DOHH2 (cell line): ENCODE data around the gene ARL14EP.

Experiments
- H3F3A ChIP-seq: fragments of 200-600 bp; sonication (generic), shearing (Covaris generic); 2 replicates; pipeline ENCODE4 v1.6.0; 2016; ENCODE audit warnings: antibody characterized with exemption, mild to moderate bottlenecking; ENCODE audit not compliant: control insufficient read depth, insufficient read depth
- H3K27ac ChIP-seq: fragments of 200-600 bp; sonication (generic); 2 replicates; pipeline ENCODE4 v1.5.1; 2014; ENCODE audit warnings: low read depth, mild to moderate bottlenecking, low read length, moderate library complexity
- H3K27me3 ChIP-seq: fragments of 200-600 bp; sonication (generic); 2 replicates; pipeline ENCODE4 v1.6.1; 2014; ENCODE audit warnings: mild to moderate bottlenecking, low read length, mixed read lengths; ENCODE audit not compliant: control insufficient read depth
- H3K36me3 ChIP-seq: fragments of 200-600 bp; sonication (generic); 2 replicates; pipeline ENCODE4 v1.6.1; 2014; ENCODE audit warnings: mild to moderate bottlenecking, low read length, moderate library complexity, mixed read lengths; ENCODE audit not compliant: control insufficient read depth
- H3K4me1 ChIP-seq: fragments of 200-600 bp; sonication (generic); 2 replicates; pipeline ENCODE4 v1.6.1; 2014; ENCODE audit warnings: mild to moderate bottlenecking, low read length, mixed read lengths; ENCODE audit not compliant: control insufficient read depth
- H3K4me2 ChIP-seq: fragments of 200-600 bp; sonication (generic); 2 replicates; pipeline ENCODE4 v1.6.0; 2014; ENCODE audit warnings: mild to moderate bottlenecking, low read length, moderate library complexity
- H3K4me3 ChIP-seq: fragments of 200-600 bp; sonication (generic); 2 replicates; pipeline ENCODE4 v1.5.1; 2014; ENCODE audit warnings: mild to moderate bottlenecking, low read length, mixed read lengths
- H3K79me2 ChIP-seq: fragments of 200-600 bp; sonication (generic); 2 replicates; pipeline ENCODE4 v1.6.1; 2014; ENCODE audit warnings: mild to moderate bottlenecking, low read length, mixed read lengths; ENCODE audit not compliant: control insufficient read depth
- H3K9me2 ChIP-seq: fragments of 200-600 bp; sonication (generic); replicated peaks from 2 replicates; pipeline ENCODE4 v1.6.1; 2014; ENCODE audit warnings: mild to moderate bottlenecking, low read length, mixed read lengths; ENCODE audit not compliant: control insufficient read depth
- H3K9me3 ChIP-seq: fragments of 200-600 bp; sonication (generic); 2 replicates; pipeline ENCODE4 v1.6.1; 2014; ENCODE audit warnings: antibody characterized with exemption, low read length, mixed read lengths; ENCODE audit not compliant: control insufficient read depth, insufficient read depth
- H4K20me1 ChIP-seq: fragments of 200-600 bp; sonication (generic); 2 replicates; pipeline ENCODE4 v1.6.0; 2014; ENCODE audit warnings: low read depth, mild to moderate bottlenecking, antibody characterized with exemption, low read length, moderate library complexity; ENCODE audit not compliant: control insufficient read depth, insufficient read depth
- EZH2phosphoT487 ChIP-seq: fragments of 200-600 bp; sonication (generic); IDR thresholded peaks from 2 replicates; pipeline ENCODE4 v1.6.1; 2017; ENCODE audit warnings: borderline replicate concordance, mild to moderate bottlenecking, antibody characterized with exemption, low read length, moderate library complexity, mixed read lengths

The ARL14EP gene

DNA sequence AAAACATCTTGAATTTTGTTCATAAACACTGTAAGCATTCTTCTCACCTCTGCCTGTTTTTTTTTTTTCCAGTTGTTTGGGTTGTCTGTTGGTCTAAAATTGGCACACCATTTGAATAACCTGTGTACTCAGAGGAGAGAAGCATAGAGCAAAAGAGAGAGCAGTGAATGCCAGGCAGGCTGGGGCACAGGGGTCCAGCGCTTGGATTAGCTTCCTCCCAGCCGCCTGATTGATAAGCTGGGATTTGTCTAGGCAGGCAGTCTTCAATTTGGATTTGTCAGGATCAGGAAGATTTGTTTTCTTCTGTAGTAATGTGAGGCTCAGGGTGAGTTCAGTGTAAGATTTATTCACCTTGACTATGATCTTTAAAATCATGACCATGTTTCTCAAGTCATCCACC is 59.0 kb downstream of the ARL14EP start:
- Histone ChIP-seq H3K4me3 (no peak overlapping the region), H3K27ac (no peak overlapping the region), H3K4me2 (no peak overlapping the region), H3K4me1 (no peaks in the 10 kb centered on the region), H3K27me3 (no peaks in the 10 kb centered on the region), H3K79me2 (no peaks in the 10 kb centered on the region), H3F3A (no peaks in the 10 kb centered on the region), H4K20me1 (no peaks in the 10 kb centered on the region), H3K36me3 (no peaks in the 10 kb centered on the region), H3K9me2 (no peaks in the 10 kb centered on the region), H3K9me3 (no peaks in the 10 kb centered on the region)
- TF ChIP-seq EZH2phosphoT487 = no peak
